ENCODE data around the gene CP.
"Not testable (repeated sequence)": the region's sequence is repeated elsewhere in the genome, so short reads cannot be mapped to it uniquely, and the experiment has no call there.

CP gene

DNA sequence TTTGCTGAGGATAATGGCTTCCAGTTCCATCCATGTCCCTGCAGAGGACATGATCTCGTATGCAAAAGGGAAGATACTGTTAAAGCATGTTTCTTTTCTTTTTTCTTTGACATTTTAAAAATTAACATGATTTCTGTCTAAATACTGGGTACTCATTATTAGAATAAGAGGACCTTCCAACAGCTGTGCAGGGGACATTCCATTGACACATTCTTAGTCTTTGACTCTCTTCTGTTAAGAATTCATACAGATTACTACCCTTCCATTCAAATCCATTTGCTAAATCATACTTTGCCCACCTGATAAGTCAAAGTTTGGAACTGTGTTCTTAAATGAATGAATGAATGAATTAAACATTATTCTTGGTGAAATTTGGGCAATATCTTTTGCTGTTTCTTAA is 5.1 kb upstream of the CP start:
- no peak for DNase-seq

- no peak for DNase-seq
Measured at GRCh38 chr3:149224736-149225594, 3.3 kb upstream of the CP start.

DNA sequence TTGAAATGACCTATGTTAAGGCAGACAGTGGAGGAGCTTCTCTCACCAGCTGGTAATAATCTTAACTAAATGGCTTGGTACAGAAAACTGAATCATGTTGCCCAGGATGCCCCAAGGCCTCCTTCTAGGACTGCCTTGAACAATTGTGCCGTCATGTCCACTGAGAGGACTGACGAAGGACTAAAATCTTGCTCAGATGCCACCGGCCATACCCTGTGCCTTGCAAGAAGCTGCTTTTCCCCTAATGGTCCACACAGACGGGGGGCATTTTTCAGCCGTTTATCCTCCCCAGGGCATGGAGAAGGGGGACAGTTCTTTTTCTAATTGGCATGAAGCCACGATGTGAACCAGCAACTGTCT is 1.8 kb upstream of the CP start:
- DNase-seq, result no peak

- DNase-seq, result not testable (repeated sequence)
Measured at GRCh38 chr3:149219380-149220121, 2.1 kb downstream of the CP start.

DNA sequence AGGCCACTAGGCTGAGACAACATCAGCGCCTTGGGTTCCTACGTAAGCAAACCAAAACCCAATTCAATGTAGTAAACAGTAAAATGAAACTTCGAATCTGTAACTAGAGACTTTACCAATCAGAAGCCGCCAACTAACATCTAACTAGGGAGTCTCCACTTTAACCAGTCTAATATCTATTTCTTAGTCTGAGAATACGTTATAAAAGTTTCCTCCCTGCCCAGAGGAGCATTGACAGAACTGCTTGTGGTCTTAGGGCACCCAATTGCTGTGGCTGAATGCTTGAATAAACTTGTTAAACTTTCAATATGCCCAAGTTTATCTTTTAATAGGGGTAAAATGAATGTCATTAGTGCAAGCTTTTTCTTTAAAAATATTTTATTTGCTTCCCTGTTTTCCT is 4.3 kb downstream of the CP start:
- no peak for DNase-seq

DNA sequence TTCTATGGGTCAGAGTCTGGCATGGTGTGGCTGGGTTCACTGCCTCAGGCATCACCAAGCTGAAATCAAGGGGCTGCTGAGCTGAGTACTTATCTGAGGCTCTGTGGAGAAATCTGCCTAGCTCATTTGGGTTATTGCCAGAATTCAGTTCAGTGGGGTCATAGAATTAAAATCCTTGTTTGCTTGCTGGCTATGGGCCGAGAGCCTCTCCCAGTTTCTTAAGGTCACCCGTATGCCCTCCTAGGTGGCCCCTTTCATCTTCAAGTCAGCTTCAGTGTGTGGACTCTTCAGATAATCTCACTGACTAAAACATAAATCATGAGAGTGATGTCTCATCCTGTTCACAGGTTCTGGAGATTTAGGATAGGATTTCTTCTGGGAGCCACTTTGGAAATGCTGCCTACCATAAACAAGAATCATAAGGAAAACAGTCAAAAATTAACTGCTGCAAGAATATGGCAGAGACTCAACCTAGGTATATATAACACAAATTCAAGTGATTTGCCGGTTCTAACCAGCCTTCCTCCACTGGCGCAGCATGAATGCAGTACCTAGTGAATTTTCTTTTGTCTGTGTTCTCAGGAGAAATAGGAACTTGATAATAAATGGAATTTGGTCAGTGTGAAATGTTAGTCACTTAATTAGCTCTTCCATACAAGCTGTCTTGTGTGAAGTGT is 5.3 kb downstream of the CP start:
- DNase-seq, result no peak

DNA sequence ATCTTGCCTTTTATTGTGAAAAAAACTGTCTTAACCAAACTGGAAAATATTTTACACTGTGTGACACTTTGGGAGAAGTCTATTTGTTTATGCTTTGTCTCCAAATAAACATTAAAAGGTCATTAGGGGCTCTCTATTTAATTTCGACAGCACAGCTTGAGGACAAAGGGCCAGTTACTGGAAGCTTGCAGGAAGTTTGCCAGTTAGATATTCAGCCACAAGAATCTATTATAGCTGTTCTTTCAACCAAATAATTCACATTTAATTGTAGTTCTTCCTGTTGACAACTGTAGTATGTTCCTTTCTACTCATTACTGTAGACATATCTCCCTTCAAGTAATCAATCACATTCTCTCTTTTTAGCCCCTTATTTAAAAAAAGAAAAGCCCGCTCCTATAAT is 6.1 kb downstream of the CP start:
- no peak for DNase-seq

DNA sequence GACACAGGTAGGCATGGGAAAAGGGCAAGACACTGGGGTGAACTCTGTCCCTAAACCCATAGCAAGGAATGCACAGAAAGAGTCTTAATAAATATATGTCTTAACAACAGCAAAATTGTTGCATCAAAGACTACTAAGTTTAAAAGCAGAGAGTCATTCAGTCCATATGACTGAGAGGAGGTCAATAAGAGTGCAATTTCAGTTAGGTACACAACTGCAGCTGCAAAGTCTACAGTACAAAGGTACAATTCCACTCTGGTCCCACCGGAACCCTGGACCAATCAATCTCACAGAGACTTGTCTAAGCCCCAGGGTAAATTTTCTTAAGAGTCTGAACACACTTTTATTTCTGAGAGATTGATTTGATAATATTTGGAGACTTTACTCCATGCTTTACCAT is 6.9 kb downstream of the CP start:
- no peak for DNase-seq

- no peak for DNase-seq
Measured at GRCh38 chr3:149212386-149212785, 9.2 kb downstream of the CP start.

- DNase-seq, result no peak
Measured at GRCh38 chr3:149209431-149209830, 12.2 kb downstream of the CP start.

DNA sequence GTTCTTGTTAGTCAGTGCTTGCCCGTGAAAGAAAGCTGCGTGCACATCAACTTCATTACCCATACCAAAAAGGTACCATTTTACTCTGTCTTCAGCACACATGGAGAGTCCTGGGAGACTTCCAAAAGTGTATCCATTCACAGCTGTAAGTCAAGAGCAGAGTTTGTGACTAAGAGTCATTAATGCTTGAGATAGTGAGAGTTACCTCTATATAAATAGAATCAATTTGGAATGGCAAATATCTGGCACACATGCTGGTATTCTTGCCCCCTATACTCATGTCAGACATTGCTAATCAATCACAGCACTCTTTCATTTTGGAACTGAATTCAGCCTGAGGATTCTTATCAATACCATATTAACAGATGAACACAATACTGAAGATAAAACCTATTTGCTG is 14.2 kb downstream of the CP start:
- DNase-seq, result no peak

GRCh38 chr3:149204390-149204991 is 17.1 kb downstream of the CP start:
- no peak for DNase-seq

- no peak for DNase-seq
Measured at GRCh38 chr3:149203758-149204157, 17.9 kb downstream of the CP start.

DNA sequence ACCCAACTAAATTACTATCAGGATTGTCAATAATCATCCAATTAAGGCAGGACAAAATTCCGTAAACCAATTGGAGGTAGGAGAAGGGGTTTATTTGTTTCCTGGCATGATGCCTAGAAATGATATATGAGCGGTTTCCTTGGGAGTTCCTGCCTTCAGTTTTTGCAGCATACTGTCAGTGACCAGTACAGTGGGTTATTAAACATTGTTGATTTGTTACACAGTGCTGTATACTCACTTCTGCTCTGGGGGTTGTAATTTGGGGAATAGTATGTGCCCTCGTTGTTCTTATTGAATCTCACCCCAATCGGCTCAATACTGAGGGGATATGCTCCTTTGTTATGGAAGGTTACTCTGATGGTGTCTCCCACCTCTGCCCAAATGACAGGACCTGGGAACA is 22.2 kb downstream of the CP start:
- no peak for DNase-seq

DNA sequence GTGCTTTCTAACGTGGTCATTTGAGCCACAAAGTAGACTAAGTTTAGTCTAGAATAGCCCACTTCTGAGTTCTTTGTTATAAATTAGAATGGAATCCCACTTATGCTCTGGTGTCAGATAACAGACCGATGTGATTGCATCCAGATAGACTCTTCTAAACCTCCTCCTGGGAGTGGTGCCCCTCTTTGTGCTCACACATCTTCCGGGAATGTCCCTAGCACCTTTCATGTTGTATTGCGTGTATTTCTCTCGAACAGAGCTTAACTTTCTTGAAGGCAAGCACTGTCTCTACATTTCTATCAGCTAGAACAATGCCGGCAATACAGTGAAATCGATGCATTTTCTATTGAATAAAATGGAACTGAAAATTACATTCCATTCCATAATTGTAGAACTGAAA is 23.0 kb downstream of the CP start:
- no peak for DNase-seq

DNA sequence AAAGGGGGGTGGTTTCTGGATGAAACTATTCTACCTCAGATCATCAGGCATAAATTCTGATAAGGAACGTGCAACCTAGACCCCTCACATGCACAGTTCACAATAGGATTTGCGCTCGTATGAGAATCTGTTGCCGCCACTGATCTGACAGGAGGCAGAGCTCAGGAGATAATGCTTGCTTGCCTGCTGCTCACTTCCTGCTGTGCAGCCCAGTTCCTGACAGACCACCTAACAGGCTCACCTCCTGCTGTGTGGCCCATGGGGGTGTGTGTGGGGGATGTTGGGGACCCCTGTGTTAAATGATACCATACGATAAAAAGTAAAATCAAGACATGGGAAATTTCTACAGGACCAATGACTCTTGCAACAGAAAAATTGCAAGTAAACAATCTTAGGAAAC is 24.0 kb downstream of the CP start:
- DNase-seq, result no peak

- DNase-seq, result not testable (repeated sequence)
Measured at GRCh38 chr3:149196805-149197592, 24.6 kb downstream of the CP start.

DNA sequence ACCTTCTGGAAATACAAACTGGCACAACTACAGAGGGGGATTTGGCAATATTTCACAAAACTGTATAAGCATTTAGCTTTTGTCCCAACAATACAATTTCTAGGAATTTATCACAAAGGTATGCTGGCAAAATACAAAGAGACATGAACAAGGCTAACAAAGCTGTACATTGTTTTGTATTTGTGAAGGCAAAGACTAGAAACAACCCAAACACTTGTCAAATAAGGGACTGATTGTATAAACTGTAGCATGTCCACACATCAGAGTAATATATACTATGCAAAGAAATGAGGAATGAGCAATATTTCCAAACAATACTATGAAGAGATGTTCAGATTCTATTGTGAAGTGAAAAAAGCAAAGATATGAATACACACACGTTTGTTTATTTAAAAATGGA is 26.4 kb downstream of the CP start:
- DNase-seq, result no peak

- no peak for DNase-seq
Measured at GRCh38 chr3:149188494-149188893, 33.1 kb downstream of the CP start.

GRCh38 chr3:149186721-149187120 is 34.9 kb downstream of the CP start:
- DNase-seq, result no peak

- no peak for DNase-seq
Measured at GRCh38 chr3:149186219-149186618, 35.4 kb downstream of the CP start.

DNA sequence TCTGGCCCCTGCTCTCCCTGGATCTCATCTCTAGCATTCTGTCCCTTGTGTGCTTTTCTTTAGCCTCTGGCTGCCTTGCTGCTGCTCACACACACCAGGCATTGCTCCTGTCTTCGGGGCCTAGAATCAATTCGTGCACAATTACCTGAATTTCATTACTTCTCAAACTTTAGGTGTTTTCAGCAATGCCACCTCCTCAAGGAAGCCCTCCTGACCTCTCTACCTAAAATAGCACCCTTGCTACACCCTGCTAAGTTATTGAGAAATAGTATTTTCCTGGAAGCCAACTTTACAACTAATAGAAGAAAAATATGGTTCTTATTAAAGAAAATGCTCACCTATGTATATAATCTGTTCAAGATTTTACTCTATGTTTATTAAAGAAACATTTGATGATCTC is 40.4 kb downstream of the CP start:
- no peak for DNase-seq
